GM19035 (cell line): Measurements from ENCODE around the gene FAR1.
"Not testable (repeated sequence)": the region's sequence is repeated elsewhere in the genome, so short reads cannot be mapped to it uniquely, and the experiment has no call there.

Experiments
- ATAC-seq: cut with Tn5 transposase; IDR thresholded peaks from one replicate; pipeline ENCODE4 v1.9.1; 2021; ENCODE audit not compliant: unreplicated experiment

Gene FAR1

GRCh38 chr11:13668102-13668956 is at the start of gene FAR1:
Gene FAR1 (plus strand): TSS chr11:13668668. CDS start chr11:13694766, 26,098 bp downstream.
- ATAC-seq = peak; percentile 90

- ATAC-seq = no peak
Measured at GRCh38 chr11:13620063-13620462, 48.4 kb upstream of the FAR1 start.

- ATAC-seq = not testable (repeated sequence)
Measured at GRCh38 chr11:13626818-13627217, 41.6 kb upstream of the FAR1 start.

GRCh38 chr11:13628634-13629033 is 39.8 kb upstream of the FAR1 start:
- not testable (repeated sequence) for ATAC-seq

GRCh38 chr11:13629779-13630178 is 38.7 kb upstream of the FAR1 start:
- ATAC-seq = no peak

GRCh38 chr11:13635290-13635689 is 33.2 kb upstream of the FAR1 start:
- no peak for ATAC-seq

GRCh38 chr11:13635804-13636203 is 32.7 kb upstream of the FAR1 start:
- ATAC-seq = no peak

- no peak for ATAC-seq
Measured at GRCh38 chr11:13637125-13638069, 31.1 kb upstream of the FAR1 start.

- no peak for ATAC-seq
Measured at GRCh38 chr11:13638422-13638821, 30.0 kb upstream of the FAR1 start.

GRCh38 chr11:13644997-13645687 is 23.3 kb upstream of the FAR1 start:
- no peak for ATAC-seq

GRCh38 chr11:13647391-13647790 is 21.1 kb upstream of the FAR1 start:
- no peak for ATAC-seq

- ATAC-seq = no peak
Measured at GRCh38 chr11:13649619-13650018, 18.8 kb upstream of the FAR1 start.

- ATAC-seq = not testable (repeated sequence)
Measured at GRCh38 chr11:13651515-13651914, 17.0 kb upstream of the FAR1 start.

GRCh38 chr11:13661074-13661623 is 7.3 kb upstream of the FAR1 start:
- no peak for ATAC-seq

GRCh38 chr11:13663631-13664071 is 4.8 kb upstream of the FAR1 start:
- no peak for ATAC-seq

- ATAC-seq = no peak
Measured at GRCh38 chr11:13664351-13664750, 4.1 kb upstream of the FAR1 start.

GRCh38 chr11:13666708-13667107 is 1.8 kb upstream of the FAR1 start:
- ATAC-seq = no peak

GRCh38 chr11:13667245-13667644 is 1.2 kb upstream of the FAR1 start:
- no peak for ATAC-seq

- no peak for ATAC-seq
Measured at GRCh38 chr11:13667795-13668101, 720 bp upstream of the FAR1 start.

GRCh38 chr11:13668957-13669521 is 571 bp downstream of the FAR1 start:
- peak; percentile 16 for ATAC-seq
